Stimulated activated naive CD8-positive, alpha-beta T cell treated with anti-CD3 and anti-CD28 coated beads, Interleukin-15, Interleukin-2, amounts not matched to agents 100 ng/mL and 50 ng/mL, for 24 hours (primary cell): ENCODE measurements around the gene B3GALNT2.

Experiments used
- H3K27ac Mint-ChIP-seq: one replicate; pipeline ENCODE4 v1.8.0; 2021; ENCODE audit warnings: mild to moderate bottlenecking, mixed read lengths
- H3K27me3 Mint-ChIP-seq: one replicate; pipeline ENCODE4 v1.8.0; 2021; ENCODE audit warnings: mixed read lengths
- H3K36me3 Mint-ChIP-seq: one replicate; pipeline ENCODE4 v1.8.0; 2021; ENCODE audit warnings: low read depth, mixed read lengths
- H3K4me1 Mint-ChIP-seq: one replicate; pipeline ENCODE4 v1.8.0; 2021; ENCODE audit warnings: low read depth, mixed read lengths
- H3K4me3 Mint-ChIP-seq: one replicate; pipeline ENCODE4 v1.8.0; 2021; ENCODE audit warnings: mild to moderate bottlenecking, mixed read lengths
- H3K9me3 Mint-ChIP-seq: one replicate; pipeline ENCODE4 v1.8.0; 2021; ENCODE audit warnings: mixed read lengths

B3GALNT2 gene

DNA sequence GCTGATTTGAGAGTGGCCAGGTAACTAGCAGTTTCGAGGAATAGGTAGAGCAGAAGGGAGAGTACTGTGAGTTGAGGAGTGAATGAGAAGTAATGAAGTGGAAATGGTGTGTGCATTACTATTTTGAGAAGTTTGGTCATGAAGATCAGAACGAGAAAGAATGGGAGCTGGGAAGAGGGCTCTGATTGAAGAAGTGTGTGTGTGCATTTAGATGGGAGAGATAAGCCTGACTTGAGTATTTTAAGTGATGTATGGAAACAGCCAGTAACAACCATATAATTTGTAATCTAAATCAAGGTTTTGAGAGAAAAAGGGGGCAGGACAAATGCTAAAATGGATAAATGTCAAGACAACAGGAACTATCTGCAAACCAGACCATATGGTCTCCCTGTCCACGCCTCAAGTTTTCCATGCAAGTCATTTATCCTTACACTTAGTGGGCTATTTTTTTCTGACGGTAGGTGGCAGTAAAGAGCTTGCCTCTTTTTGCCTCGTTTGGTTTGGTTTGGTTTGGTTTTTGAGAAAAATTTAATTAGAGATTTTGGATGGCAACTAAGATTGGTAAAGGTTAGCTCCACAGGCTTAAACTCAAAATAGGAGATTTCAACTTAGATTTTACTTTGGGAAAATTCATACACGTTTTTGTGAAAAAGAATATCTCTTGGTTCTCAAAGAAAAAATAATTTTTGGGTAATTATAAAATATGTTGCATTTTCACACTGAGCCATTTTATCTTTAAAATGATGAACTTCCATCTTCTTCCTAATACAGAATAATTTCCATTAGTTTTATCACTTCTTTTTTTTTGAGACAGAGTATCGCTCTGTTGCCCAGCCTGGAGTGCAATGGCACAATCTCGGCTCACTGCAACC lies 9.5 kb upstream of the B3GALNT2 start:
- Mint-ChIP-seq H3K27ac (no peak overlapping the region), H3K4me1 (peaks cover 8% of the 10 kb centered on the region), H3K9me3 (no peaks in the 10 kb centered on the region), H3K4me3 (no peak overlapping the region), H3K27me3 (peaks cover 7% of the 10 kb centered on the region), H3K36me3 (no peaks in the 10 kb centered on the region)

DNA sequence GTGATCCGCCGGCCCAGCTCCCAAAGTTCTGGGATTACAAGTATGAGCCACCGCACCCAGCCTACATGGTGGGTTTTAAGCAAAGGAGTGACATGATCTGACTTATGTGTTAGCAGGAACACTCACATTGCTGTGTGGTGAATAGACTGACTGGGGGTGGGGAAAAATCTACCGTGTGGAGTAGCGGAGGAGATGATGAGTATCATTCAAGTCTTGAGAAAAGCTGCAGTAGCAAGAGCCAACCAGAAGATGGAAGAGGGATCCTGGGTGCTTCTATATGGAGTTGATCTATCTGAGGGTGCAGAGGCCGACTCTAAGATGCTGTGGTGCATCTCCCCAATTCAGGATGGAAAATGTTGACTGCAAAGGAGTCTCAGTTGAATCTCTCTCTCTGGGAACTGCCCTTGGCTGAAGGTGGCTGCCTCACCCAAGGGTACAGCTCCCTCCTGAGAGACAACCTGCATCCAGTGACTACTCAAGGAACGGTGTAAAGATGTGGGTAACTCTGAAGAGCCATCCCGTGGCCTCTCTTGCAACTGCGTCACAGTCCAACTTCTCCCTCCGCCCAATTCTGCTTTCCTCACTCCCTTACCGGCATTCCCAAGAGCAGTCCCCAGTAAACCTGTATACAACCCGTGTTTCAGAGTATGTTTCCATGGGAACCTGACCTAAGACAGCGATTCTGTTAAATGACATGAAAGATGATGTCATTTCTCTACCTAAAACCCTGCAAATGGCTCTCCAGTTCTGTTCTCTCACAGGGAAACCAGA lies 7.4 kb upstream of the B3GALNT2 start:
- Mint-ChIP-seq H3K27me3 (peaks cover 7% of the 10 kb centered on the region), H3K9me3 (no peaks in the 10 kb centered on the region), H3K4me1 (peaks cover 13% of the 10 kb centered on the region), H3K4me3 (no peak overlapping the region), H3K36me3 (no peaks in the 10 kb centered on the region), H3K27ac (no peak overlapping the region)

DNA sequence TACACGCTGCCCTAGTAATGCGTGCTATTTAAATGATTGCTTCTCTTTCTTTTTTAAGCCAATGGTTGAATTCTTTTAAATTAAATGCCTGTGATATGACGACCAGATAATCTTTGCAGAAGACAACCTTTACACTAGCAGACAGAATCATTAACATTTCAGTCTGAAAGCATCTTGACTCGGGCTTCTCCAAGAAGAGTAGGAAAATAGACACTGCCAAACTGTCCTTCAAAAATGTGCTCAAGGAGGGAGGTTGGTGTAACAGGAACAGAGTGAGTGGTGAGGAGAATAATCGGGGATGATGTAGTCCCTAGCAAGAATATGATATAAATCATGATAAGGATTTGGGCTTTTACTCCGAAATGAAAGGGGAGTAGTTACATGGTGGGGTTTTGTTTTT lies 6.6 kb upstream of the B3GALNT2 start:
- no peak overlapping the region for H3K27ac Mint-ChIP-seq

DNA sequence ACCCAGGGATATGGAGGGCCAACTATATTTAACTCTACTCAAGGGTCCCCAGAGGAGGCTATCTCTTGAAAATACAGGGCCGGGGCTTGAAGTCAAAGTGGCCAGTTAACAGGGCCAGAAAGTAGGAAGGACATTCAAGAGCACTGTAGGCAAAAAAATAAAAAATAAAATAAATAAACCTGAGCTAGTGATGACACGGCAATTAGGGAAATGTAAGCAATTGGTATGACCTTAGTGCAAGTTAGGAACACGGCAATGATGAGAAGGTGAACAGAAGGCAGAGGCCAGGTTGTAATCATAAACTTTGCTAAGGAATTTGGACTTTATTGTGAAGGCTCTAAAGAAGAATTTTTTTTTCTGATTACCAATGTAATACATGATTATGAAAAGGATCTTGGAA lies 3.4 kb upstream of the B3GALNT2 start:
- Mint-ChIP-seq H3K27ac (no peak overlapping the region), H3K27me3 (peaks cover 4% of the 10 kb centered on the region), H3K9me3 (no peaks in the 10 kb centered on the region), H3K4me1 (peaks cover 28% of the 10 kb centered on the region), H3K36me3 (no peaks in the 10 kb centered on the region), H3K4me3 (no peak overlapping the region)

More for the DNA sequence above, 6.6 kb upstream of the B3GALNT2 start:
- Mint-ChIP-seq H3K36me3 (no peaks in the 10 kb centered on the region), H3K4me3 (no peak overlapping the region), H3K9me3 (no peaks in the 10 kb centered on the region), H3K4me1 (peaks cover 21% of the 10 kb centered on the region), H3K27me3 (peaks cover 7% of the 10 kb centered on the region)

DNA sequence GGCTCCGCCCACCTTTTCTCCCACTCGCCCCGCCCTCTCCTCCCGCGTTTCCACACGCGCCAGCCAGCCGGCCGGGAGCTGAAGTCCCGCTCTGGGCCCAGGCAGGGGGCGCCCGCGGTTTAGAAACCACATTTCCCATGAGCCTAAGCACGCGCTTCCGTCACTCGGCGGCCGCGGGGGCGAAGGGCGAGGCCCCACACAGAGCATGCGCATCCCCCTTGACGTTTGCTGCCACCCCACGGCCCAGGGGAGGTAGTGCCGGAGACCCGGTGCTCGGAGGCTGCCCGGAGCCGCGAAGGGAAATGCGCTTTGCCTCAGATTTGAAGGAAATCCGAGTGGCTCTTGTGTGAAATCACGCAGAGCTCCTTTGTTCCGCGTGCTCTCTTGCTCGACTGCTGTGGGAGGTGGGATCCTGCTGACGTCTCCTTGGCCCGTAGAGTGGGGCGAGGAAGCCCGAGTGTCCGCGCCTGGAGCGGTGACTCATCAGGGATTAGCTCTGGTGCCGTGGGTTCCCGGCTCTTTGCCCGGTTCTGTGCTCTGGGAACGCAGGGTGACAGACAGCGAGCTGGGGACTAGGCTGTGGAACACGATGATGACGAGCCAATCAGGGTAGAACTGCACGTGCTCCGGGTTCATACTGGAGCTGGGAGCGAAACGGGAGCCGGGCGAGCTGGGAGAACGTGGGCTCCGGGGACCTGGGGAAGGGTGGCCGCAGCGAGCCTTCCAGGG lies 406 bp upstream of the B3GALNT2 start:
- peaks cover 6% of the 10 kb centered on the region for H3K36me3 Mint-ChIP-seq
- peak overlapping the region; percentile 96 for H3K27ac Mint-ChIP-seq
- H3K4me3 Mint-ChIP-seq, result peak overlapping the region; percentile 92
- peaks cover 3% of the 10 kb centered on the region for H3K27me3 Mint-ChIP-seq
- H3K9me3 Mint-ChIP-seq, result no peaks in the 10 kb centered on the region
- peaks cover 41% of the 10 kb centered on the region for H3K4me1 Mint-ChIP-seq

DNA sequence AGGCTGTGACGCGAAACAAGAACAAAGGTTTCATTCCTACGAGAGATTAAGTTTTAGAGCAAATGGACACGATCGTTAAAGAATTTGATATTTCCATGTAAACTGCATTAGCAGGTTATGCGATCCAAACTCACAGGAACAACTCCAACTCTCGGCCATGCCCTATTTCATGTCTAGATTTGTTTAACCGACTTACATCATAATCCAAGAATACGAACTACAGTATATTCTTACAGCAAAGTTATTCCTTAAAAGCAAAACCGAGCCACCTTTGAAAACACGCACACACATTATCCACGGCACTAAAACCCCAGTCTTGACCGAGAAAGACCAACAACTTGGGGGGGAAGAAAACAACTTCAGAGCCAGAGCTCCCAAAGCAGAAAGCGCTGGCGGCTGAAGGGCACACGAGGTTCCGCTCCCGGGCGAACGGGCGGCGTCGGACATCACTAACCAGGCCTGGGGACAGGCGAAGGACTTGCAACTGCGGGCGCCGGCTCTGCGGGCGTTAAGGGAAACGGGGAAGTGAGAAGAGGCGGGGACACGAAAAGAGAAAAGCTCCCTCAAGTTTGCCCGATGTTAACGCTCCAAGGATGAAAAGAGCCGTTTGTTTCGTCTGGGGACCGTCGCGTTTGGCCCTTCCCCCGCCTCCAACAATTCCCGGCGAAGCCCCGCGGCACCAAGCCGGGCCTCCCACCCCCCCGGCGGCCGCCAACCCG lies 690 bp downstream of the B3GALNT2 start:
- Mint-ChIP-seq H3K27ac (peak overlapping the region; percentile 69), H3K9me3 (no peaks in the 10 kb centered on the region), H3K36me3 (peaks cover 6% of the 10 kb centered on the region), H3K27me3 (peaks cover 3% of the 10 kb centered on the region), H3K4me3 (peak overlapping the region; percentile 92), H3K4me1 (peaks cover 41% of the 10 kb centered on the region)

DNA sequence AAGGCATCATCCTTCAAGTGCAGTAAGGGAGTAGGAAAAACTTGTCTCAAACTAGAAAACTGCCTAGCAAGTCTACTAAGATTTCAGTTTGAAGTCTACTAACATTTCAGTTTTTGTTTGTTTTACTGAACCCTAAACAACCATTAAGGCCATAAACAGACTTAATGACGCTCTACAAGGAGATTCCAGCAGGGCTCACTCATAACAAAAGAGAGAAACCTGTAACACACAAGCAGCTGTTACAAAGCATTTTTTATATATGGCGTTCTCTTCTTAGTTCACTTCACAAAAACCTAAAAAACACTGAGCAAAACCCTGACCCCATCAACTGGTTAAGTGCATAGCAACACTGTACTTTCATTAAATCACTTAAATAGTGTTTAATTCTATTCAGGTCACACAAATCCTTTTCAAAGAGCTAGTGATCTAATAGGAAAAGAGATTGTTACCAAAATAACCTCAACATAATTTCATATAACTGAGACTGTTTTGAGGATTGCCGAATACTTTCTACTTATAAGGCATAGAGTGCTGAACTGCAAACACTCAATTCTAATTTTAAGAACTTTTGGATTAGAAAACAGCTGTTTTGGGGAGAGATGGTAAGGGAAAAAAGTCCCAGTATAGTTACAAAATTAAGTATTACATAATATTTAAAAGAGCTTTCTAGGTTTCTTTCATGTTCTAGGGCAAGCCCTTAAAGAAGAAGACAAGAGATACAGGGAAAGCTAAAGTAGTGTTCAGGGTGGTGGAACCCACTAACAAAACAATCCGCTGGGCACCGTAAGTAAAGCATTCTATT lies 1.4 kb downstream of the B3GALNT2 start:
- Mint-ChIP-seq H3K27ac (peak overlapping the region; percentile 69), H3K27me3 (peaks cover 3% of the 10 kb centered on the region), H3K4me3 (peak overlapping the region; percentile 92), H3K9me3 (no peaks in the 10 kb centered on the region), H3K36me3 (peaks cover 6% of the 10 kb centered on the region), H3K4me1 (peaks cover 41% of the 10 kb centered on the region)

DNA sequence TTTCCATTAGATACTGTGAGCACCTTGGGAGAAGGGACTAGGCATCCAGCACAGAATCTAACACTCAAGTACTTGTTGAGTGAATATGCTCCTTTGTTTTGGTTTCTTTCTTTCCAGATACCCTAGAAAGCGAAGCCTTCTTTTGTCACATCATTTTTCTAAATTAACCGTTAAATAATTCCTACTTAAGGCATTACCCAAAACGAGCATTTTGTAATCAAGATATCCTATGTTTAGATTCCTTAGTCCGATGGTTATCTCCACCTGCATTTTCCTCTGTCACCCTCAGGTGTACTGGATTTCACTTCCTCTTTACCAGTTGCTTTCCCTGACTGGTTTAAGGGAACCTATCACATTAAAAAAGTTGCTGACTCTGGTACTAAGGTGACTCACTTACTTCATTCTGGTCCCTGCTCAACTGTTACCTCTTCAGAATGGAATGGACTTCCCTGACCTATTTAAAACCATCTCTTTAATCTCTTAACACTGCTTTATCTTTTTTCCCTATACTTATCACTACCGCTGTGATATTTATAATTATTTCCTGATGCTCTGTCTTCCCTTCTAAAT lies 3.2 kb downstream of the B3GALNT2 start:
- Mint-ChIP-seq H3K4me1 (peaks cover 30% of the 10 kb centered on the region), H3K4me3 (no peak overlapping the region), H3K9me3 (no peaks in the 10 kb centered on the region), H3K27me3 (peaks cover 3% of the 10 kb centered on the region), H3K36me3 (peaks cover 6% of the 10 kb centered on the region), H3K27ac (no peak overlapping the region)

DNA sequence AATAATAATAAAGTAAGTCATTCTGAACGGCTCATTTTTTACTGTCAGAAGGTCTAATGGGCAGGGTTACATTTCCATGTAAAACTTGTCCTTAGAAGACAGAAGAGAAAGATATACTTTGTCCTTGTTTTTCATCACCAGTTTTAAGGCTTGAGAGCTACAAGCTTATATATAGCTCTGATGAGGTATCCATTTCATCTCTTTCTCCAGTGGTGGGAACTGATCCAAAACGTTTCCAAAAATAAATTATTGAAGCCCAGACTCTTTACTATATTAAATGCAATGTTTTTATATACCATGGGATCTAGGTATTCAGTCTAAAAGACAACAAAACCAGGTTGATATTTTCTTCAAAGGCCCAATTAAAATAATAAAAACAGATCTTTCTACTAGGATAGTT lies 8.7 kb downstream of the B3GALNT2 start:
- no peaks in the 10 kb centered on the region for H3K27me3 Mint-ChIP-seq

DNA sequence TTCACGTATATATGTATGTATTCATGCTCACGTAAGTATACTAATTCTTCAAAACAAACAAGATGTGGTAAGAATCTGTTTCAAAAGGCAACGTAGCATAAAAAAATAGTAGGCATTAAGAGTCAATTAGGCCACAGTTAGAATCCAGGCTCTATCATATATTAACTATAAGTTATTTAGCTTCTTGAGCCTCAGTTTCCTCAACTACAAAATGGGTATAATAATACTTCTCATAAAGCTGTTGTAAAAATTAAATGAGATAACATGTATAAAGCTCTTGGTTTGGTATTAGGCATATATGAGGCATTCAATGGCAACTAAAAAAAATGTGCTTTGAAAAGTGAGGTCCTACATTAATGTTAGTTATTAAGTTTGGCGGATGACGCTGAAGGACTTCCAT lies 9.2 kb downstream of the B3GALNT2 start:
- no peak overlapping the region for H3K4me3 Mint-ChIP-seq
- no peaks in the 10 kb centered on the region for H3K9me3 Mint-ChIP-seq
- H3K27ac Mint-ChIP-seq, result no peak overlapping the region
- H3K27me3 Mint-ChIP-seq, result no peaks in the 10 kb centered on the region
- H3K4me1 Mint-ChIP-seq, result peaks cover 29% of the 10 kb centered on the region
- H3K36me3 Mint-ChIP-seq, result peaks cover 37% of the 10 kb centered on the region

More for the DNA sequence above, 8.7 kb downstream of the B3GALNT2 start:
- Mint-ChIP-seq H3K36me3 (peaks cover 37% of the 10 kb centered on the region), H3K27ac (no peak overlapping the region), H3K9me3 (no peaks in the 10 kb centered on the region), H3K4me3 (no peak overlapping the region), H3K4me1 (peaks cover 27% of the 10 kb centered on the region)

DNA sequence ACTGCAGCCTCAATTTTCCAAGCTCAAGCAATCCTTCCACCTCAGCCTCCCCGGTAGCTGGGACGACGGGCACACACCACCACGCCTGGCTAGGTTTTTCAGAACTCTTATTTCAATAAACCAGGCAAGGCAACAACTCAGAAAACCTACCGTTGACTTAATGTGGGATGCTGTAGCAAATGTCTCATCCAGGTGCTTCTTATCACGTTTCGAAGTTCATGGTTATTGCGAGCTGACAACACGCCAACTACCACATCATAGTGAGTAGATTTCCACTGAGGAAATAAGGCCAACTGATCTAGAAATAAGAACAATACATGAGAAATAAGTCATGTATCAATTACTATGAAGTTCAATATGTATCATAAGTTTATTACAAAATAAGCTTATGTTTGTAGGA lies 9.7 kb downstream of the B3GALNT2 start:
- Mint-ChIP-seq H3K27ac (no peak overlapping the region), H3K36me3 (peaks cover 37% of the 10 kb centered on the region), H3K4me3 (no peak overlapping the region), H3K27me3 (no peaks in the 10 kb centered on the region), H3K4me1 (peaks cover 34% of the 10 kb centered on the region), H3K9me3 (no peaks in the 10 kb centered on the region)

DNA sequence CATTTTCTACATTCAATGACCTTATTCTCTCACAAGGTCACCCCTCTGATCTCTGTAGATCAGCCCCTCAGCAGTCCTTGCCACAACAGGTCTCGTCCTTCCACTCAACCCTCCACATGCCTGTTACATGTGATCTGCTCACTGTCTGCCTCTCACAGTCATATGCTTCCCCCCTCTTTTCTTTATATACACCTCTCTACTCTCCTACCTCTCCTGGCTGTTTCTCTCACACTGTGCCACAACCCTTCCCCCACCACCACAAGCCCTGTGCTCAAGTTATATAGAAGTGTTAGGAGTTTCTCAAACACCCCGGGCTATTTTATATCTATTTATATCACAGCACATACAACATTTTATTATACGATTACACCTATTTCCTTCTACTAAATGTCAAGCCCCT lies 12.6 kb downstream of the B3GALNT2 start:
- H3K4me3 Mint-ChIP-seq, result no peak overlapping the region
- no peaks in the 10 kb centered on the region for H3K9me3 Mint-ChIP-seq
- H3K4me1 Mint-ChIP-seq, result peaks cover 39% of the 10 kb centered on the region
- no peak overlapping the region for H3K27ac Mint-ChIP-seq
- H3K36me3 Mint-ChIP-seq, result peaks cover 42% of the 10 kb centered on the region
- H3K27me3 Mint-ChIP-seq, result no peaks in the 10 kb centered on the region

DNA sequence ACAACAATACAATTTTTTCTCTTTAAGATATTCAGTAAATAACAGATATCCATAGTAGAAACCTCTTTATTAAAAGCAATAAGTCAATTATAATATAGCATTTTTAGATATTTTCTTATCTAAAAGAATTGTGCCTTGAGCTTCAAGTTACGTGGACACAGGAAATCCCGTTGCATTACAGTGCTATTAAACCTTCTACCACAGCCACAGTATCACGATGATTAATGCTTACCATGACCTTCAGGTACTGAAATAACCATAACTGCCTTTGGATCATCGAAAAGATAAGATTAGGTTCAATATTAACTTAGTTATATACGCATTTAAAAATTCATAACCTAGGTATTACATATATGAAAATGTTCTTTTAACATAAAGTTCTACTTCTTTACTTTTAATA lies 17.9 kb downstream of the B3GALNT2 start:
- Mint-ChIP-seq H3K27ac (no peak overlapping the region), H3K4me3 (no peak overlapping the region), H3K4me1 (peaks cover 12% of the 10 kb centered on the region), H3K9me3 (peaks cover 4% of the 10 kb centered on the region), H3K27me3 (no peaks in the 10 kb centered on the region), H3K36me3 (peaks cover 35% of the 10 kb centered on the region)
